ENCODE measurements around the gene CLEC10A. TPM values are rescaled to one million over a fixed set of nuclear protein-coding genes. Genes with fewer than 3 reads are reported as not detected.
"Not testable (repeated sequence)": the region's sequence is repeated elsewhere in the genome, so short reads cannot be mapped to it uniquely, and the experiment has no call there.

Gene CLEC10A
- total RNA-seq, 1 donor from 2014 or later: 8.3 TPM

- no peak for DNase-seq (ENCODE audit: low spot score)
Measured at GRCh38 chr17:7072406-7072805, 7.6 kb downstream of the CLEC10A start.

- no peak for DNase-seq (ENCODE audit: low spot score)
Measured at GRCh38 chr17:7070712-7071111, 9.3 kb downstream of the CLEC10A start.

- no peak for DNase-seq (ENCODE audit: low spot score)
Measured at GRCh38 chr17:7068268-7068667, 11.8 kb downstream of the CLEC10A start.

GRCh38 chr17:7067198-7067597, 12.9 kb downstream of the CLEC10A start:
- DNase-seq (ENCODE audit: low spot score): no peak

- DNase-seq (ENCODE audit: low spot score): no peak
Measured at GRCh38 chr17:7064261-7064660, 15.8 kb downstream of the CLEC10A start.

GRCh38 chr17:7063518-7064094, 16.4 kb downstream of the CLEC10A start:
- no peak for DNase-seq (ENCODE audit: low spot score)

GRCh38 chr17:7060165-7060891, 19.7 kb downstream of the CLEC10A start:
- DNase-seq (ENCODE audit: low spot score): peak; percentile 44

GRCh38 chr17:7058831-7059447, 21.1 kb downstream of the CLEC10A start:
- no peak for DNase-seq (ENCODE audit: low spot score)

- no peak for DNase-seq (ENCODE audit: low spot score)
Measured at GRCh38 chr17:7056386-7056785, 23.7 kb downstream of the CLEC10A start.

- DNase-seq (ENCODE audit: low spot score): not testable (repeated sequence)
Measured at GRCh38 chr17:7050583-7050982, 29.5 kb downstream of the CLEC10A start.

- no peak for DNase-seq (ENCODE audit: low spot score)
Measured at GRCh38 chr17:7048968-7049367, 31.1 kb downstream of the CLEC10A start.

GRCh38 chr17:7047566-7047965, 32.5 kb downstream of the CLEC10A start:
- DNase-seq (ENCODE audit: low spot score): no peak

GRCh38 chr17:7046725-7047397, 33.2 kb downstream of the CLEC10A start:
- DNase-seq (ENCODE audit: low spot score): peak; percentile 79

GRCh38 chr17:7046127-7046724, 33.8 kb downstream of the CLEC10A start:
- DNase-seq (ENCODE audit: low spot score): peak; percentile 89

- peak; percentile 77 for DNase-seq (ENCODE audit: low spot score)
Measured at GRCh38 chr17:7045492-7046126, 34.4 kb downstream of the CLEC10A start.

- DNase-seq (ENCODE audit: low spot score): no peak
Measured at GRCh38 chr17:7043497-7044198, 36.4 kb downstream of the CLEC10A start, which contains the start of gene SLC16A11. Gene SLC16A11, minus strand, starts transcription at chr17:7044092. Its CDS starts 579 bp downstream, at chr17:7043513.

- no peak for DNase-seq (ENCODE audit: low spot score)
Measured at GRCh38 chr17:7043182-7043496, 36.9 kb downstream of the CLEC10A start.

GRCh38 chr17:7042501-7043181, 37.4 kb downstream of the CLEC10A start:
- no peak for DNase-seq (ENCODE audit: low spot score)

- no peak for DNase-seq (ENCODE audit: low spot score)
Measured at GRCh38 chr17:7041607-7042500, 38.2 kb downstream of the CLEC10A start.

All from mucosa of gallbladder (tissue), 1 donor.